Cardiac muscle cell (in vitro differentiated cells and primary cell): ENCODE results near the gene FRAS1. TPM values are rescaled to one million over a fixed set of nuclear protein-coding genes. Genes with fewer than 3 reads are reported as not detected.

Source experiments
- DNase-seq, 2 donors: peaks; one replicate each; pipeline versions ENCODE4 v3.0.0 to v3.0.0-alpha.2; 2010 to 2017; ENCODE audit warnings: low read depth in 1 of 2, low spot score in 1 of 2
- H3K27ac ChIP-seq: fragments of 200-600 bp; sonication (generic); 2 replicates; pipeline ENCODE4 v1.5.1; 2016
- H3K27me3 ChIP-seq: fragments of 200-600 bp; sonication (generic); 2 replicates; pipeline ENCODE4 v1.6.0; 2016; ENCODE audit warnings: control low read depth
- H3K36me3 ChIP-seq: fragments of 200-600 bp; sonication (generic); 2 replicates; pipeline ENCODE4 v1.5.1; 2016; ENCODE audit warnings: control low read depth
- H3K4me1 ChIP-seq: fragments of 200-600 bp; sonication (generic); 2 replicates; pipeline ENCODE4 v1.8.1; 2017; ENCODE audit warnings: low read depth, mild to moderate bottlenecking, mixed run types
- H3K4me3 ChIP-seq: fragments of 200-600 bp; sonication (generic); 2 replicates; pipeline ENCODE4 v1.5.1; 2016; ENCODE audit warnings: mild to moderate bottlenecking
- H3K9me3 ChIP-seq: fragments of 200-600 bp; sonication (generic); 2 replicates; pipeline ENCODE4 v1.5.1; 2017; ENCODE audit warnings: low read depth, mild to moderate bottlenecking, control low read depth
- CTCF ChIP-seq: IDR thresholded peaks from 2 replicates; pipeline ENCODE4 v1.5.1; 2012; ENCODE audit warnings: low read depth, mild to moderate bottlenecking, low read length
- polyA plus RNA-seq: library from polyadenylated mRNA; unstranded; fragments of >200 nt; fragmentation: Nextera tagmentation; extraction: Ambion mirVana; gene quantifications from 2 replicates; pipeline ENCODE4 v1.2.1, GENCODE V29; 2016
- total RNA-seq: library from RNA; depleted of rRNA; stranded (reverse); fragments of >200 nt; gene quantifications from 2 replicates; pipeline ENCODE4 v1.2.3, GENCODE V29; 2016

The FRAS1 gene
- total and polyA plus RNA-seq, 2 experiments from 2014 or later, result 4.4 to 20.4 TPM

GRCh38 chr4:78570117-78570516, 513.0 kb downstream of the FRAS1 start:
- no peak overlapping the region for H3K4me3 ChIP-seq
- no peaks in the 10 kb centered on the region for H3K9me3 ChIP-seq
- DNase-seq, result no peak
- H3K4me1 ChIP-seq, result peaks cover 6% of the 10 kb centered on the region
- H3K36me3 ChIP-seq, result no peaks in the 10 kb centered on the region
- no peaks in the 10 kb centered on the region for H3K27me3 ChIP-seq
- H3K27ac ChIP-seq, result no peak overlapping the region
- no peak for TF ChIP-seq CTCF

GRCh38 chr4:78571804-78572203, 514.7 kb downstream of the FRAS1 start:
- H3K36me3 ChIP-seq, result no peaks in the 10 kb centered on the region
- peaks cover 6% of the 10 kb centered on the region for H3K4me1 ChIP-seq
- H3K9me3 ChIP-seq, result no peaks in the 10 kb centered on the region
- H3K27me3 ChIP-seq, result no peaks in the 10 kb centered on the region
- DNase-seq, result no peak
- no peak for TF ChIP-seq CTCF
- H3K4me3 ChIP-seq, result no peak overlapping the region
- H3K27ac ChIP-seq, result no peak overlapping the region

GRCh38 chr4:78578674-78579425, 521.7 kb downstream of the FRAS1 start:
- Histone ChIP-seq H3K9me3 (no peaks in the 10 kb centered on the region), H3K4me3 (no peak overlapping the region), H3K27ac (no peak overlapping the region), H3K4me1 (no peaks in the 10 kb centered on the region), H3K36me3 (no peaks in the 10 kb centered on the region), H3K27me3 (no peaks in the 10 kb centered on the region)
- no peak for TF ChIP-seq CTCF
- DNase-seq, result no peak

- no peak for TF ChIP-seq CTCF
- Histone ChIP-seq H3K27me3 (no peaks in the 10 kb centered on the region), H3K4me1 (no peaks in the 10 kb centered on the region), H3K4me3 (no peak overlapping the region), H3K36me3 (no peaks in the 10 kb centered on the region), H3K9me3 (no peaks in the 10 kb centered on the region), H3K27ac (no peak overlapping the region)
- DNase-seq, result no peak
Measured at GRCh38 chr4:78581618-78582017, 524.5 kb downstream of the FRAS1 start.

- no peak overlapping the region for H3K27ac ChIP-seq
- DNase-seq, result peak in 1 of 2 donors; percentile 40
- TF ChIP-seq CTCF, result no peak
Measured at GRCh38 chr4:78584863-78585547, 527.9 kb downstream of the FRAS1 start.

More at GRCh38 chr4:78584863-78585547, 527.9 kb downstream of the FRAS1 start:
- Histone ChIP-seq H3K4me3 (no peak overlapping the region), H3K9me3 (no peaks in the 10 kb centered on the region), H3K27me3 (no peaks in the 10 kb centered on the region), H3K4me1 (no peaks in the 10 kb centered on the region), H3K36me3 (no peaks in the 10 kb centered on the region)
